ENCODE measurements around the gene FNDC1. TPM values are rescaled to one million over a fixed set of nuclear protein-coding genes. Genes with fewer than 3 reads are reported as not detected.
A peak's percentile ranks its signal among the peaks of the same experiment; 100 is the strongest.
"Not testable (repeated sequence)": the region's sequence is repeated elsewhere in the genome, so short reads cannot be mapped to it uniquely, and the experiment has no call there.

The FNDC1 gene
- total RNA-seq, 1 donor from 2014 or later = 1.9 TPM

DNA sequence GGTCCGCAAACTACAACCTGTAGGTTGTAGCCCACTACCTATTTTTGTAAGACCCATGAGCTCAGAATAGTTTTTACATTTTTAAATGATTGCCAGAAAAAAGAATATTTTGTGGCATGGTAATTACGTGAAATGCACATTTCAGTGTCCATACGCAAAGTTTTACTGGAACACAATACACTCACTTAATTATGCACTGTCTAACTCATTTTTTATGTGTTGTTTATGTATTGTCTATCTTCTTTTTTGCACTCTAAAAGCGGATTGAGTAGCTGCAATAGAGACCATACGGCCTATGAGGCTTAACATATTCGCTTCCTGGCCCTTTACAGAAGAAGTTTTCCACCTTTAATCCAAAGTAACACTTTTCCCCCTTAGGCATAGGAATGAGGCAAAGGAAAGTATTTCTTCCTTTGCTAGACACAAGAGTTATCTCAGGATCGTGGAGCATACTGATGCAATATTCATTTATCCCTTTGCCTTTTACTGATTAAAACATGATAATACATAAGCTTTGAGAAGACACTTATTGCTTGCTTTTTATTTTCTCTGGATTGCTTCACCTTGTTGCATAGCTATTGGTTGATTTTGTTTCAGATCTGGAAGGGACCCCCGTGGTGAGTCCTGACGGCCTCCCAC is 69.8 kb downstream of the FNDC1 start:
- ATAC-seq = no peak
- intact Hi-C loops (cut with micrococcal nuclease) = no loop called here
- DNase-seq = no peak

DNA sequence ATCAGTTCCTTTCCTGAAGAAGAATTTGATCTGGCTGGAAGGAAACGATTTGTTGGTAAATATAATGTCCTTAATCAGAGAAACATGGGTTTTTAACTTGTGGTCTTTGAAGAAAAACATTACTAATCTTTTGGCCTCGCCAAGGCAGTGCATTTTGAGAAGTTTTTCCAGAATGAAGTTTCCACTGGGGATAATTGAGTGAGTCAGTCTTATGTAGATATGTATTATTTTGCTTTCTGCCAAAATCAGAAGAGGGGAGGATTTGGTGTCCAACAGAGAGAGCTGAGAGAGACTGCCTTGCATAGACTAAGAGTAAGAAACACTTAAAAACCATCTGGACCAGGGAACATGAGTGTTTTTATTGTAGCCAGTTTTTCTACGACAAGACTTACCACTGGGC is 79.9 kb downstream of the FNDC1 start:
- ATAC-seq = peak; percentile 96
- intact Hi-C loops (cut with micrococcal nuclease) = no loop called here
- DNase-seq = no peak

DNA sequence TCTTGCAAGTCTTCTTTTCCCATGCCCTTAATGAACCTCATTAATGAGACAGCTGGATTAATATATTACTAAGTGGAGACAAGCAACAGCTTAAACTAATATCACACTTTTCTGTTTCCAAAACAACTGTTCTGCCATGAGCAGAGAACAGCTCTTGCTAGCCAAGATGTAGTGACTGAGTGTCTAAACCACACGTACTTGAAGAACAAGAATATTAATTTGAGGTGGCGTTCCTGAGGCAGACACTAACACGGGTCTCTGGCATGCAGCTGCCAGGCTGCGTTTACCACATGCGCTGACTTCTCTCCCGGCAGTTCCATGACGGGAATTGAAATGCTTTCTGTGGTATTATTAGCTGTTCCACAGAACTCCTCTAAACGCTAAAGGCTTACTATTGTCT is 80.6 kb downstream of the FNDC1 start:
- ATAC-seq (peak; percentile 62), DNase-seq (no peak)
- intact Hi-C loops (cut with micrococcal nuclease) = no loop called here

DNA sequence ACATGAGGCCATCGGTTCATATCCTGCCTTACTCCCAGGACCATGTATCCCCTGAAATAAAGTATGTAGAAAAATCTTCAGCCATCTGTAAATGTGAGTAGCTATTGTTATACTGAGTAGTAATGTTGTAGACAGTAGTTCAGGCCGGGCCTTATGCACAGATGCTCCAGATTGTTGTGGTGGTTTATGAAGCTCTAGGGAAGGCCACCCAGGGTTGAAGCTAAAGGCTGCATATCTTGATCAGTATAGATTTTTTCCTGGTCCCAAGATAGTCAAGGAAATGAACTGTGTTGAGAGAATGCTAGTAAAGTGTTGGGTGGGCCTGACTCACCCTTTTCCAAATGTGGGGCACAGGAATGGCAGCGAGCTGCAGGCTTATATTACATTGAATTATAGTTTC is 81.4 kb downstream of the FNDC1 start:
- ATAC-seq (no peak), DNase-seq (no peak)
- intact Hi-C loops (cut with micrococcal nuclease) = no loop called here

DNA sequence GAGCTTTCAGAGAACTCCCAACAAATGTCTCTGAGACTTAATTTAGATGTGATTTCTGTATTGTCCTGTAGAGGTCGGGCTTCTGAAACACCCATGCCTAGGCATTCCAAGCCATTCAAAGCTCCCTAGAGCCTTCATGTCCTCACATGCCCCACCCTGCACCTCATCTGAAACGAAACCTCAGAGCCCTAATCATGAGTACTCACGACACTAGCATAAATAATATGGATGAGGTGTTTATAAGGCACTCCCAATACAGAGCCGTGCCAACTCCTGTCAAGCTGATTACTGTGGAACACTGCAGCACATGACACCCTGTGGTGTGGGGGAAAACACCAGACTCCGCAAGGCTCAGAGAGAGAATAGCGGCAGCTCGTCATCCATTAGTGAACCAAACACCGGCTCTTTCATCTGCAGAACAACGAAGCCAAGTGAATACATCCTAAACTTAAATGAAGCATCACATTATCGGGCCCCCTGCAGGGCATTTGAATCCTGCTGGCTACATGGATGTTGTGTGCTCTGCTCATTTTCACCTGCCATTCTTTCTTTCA is 83.8 kb downstream of the FNDC1 start:
- ATAC-seq = peak; percentile 41
- intact Hi-C loops (cut with micrococcal nuclease) = no loop called here
- DNase-seq = no peak

DNA sequence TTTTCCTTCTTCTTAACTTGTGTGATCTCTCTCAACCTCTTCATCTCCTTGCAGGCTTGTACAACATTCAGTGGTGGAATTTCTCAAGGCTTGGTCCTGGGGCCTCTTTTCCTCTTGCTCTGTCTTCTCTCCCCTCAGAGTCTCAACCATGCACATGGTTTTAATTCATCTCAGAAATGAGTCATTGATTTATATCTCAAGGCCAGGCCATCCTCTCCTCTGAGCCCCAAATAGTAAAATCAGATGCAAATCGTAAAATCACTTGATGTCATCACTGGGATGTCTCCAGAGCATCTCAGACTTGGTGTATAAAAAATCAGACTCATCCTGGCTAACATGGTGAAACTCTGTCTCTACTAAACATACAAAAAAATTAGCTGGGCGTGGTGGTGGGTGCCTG is 85.0 kb downstream of the FNDC1 start:
- intact Hi-C loops (cut with micrococcal nuclease) = no loop called here
- no peak for ATAC-seq
- DNase-seq = no peak

DNA sequence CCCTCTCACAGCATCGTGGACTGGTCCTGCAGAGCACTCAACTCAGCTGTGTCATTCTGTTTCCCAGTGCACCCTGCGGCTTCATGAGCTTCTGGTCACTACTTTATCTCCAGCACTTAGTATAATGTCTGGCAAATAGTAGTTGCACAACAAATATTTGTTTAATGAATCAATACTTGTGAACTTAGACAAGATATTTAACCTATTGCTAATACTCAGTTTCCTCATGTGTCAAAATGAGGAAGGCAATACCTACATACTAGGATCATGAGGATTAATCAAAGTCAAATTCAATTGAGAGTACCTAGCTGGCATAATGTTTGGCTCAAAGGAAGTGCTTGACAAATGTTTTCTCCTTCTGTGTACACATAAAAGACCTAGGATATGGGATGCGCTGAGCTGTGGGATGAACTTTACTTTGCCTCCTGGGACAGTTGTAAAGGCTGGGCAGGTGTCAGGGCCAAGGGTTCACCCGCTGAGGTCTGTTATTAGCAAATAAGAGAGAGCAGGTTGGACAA is 86.3 kb downstream of the FNDC1 start:
- intact Hi-C loops (cut with micrococcal nuclease) = no loop called here
- DNase-seq = no peak
- no peak for ATAC-seq

DNA sequence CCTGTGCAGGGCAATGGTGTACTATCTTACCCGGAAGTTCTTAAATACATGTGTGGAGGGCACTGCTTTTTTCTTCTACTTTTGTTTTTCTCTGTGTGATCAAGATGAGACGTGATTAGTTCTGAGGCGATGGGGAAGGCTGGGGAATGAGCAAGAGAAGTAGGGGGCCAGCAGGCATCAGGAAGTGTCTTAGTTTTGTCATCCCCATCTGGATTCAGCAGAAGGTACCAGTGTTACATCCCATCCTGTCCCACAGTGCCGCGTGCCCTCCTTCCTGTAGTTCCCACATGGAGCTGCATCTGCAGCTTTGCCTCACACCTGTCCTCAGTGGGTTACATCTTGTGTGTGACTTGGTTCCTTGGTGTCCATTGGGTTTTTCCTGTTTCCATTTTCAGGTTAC is 86.9 kb downstream of the FNDC1 start:
- DNase-seq = no peak
- intact Hi-C loops (cut with micrococcal nuclease) = no loop called here
- ATAC-seq = no peak

DNA sequence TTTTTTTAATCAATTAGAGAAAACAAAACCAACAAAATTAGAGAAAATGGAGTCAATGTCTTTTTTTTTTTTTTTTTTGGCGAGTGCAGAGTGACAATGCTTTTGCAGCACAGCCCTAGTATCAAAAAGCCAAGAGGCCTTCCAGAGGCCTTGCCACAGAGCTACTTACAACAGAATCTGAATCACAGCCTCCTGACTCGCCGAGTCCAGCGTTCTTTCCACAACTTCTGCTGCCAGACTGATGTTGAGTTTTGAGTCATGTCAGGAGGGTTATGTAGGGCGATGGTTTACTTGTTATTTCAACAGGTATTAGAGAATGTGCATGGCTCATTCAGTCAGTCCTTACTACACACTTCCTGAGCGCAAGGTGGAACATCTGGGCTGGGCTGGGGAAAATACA is 88.6 kb downstream of the FNDC1 start:
- intact Hi-C loops (cut with micrococcal nuclease) = no loop called here
- ATAC-seq (no peak), DNase-seq (no peak)

DNA sequence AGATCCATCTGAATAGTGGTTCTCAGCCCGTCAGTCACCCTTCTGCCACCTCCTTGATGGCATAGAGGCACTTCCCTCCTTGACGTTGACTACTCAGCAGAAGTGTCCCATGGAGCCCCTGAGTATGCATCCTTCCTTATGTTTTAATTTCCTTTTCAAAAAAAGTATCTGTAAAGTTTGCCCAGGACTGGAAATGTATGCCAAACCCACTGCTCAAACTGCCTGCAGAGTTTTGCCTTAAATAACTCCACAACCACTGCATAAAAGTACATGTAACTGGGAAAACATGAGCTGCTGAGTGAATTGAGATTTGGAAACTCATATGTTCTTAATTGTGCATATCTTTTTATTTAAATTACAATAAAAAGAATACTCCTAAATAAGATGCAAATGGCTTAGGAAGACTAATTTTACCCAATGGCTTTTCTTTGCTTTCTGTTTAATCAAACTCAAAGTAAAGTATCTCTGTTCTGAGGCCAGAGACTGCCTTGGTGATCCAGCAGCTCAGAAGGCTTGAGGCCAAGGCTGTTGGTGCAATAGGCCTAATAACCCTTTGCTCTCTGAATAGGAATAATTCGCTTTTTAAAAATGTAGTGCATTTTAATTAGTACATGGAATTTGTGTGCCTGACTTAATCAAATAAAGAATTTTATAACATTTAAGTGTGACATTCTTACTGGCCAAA is 90.4 kb downstream of the FNDC1 start:
- no peak for ATAC-seq
- DNase-seq = no peak
- intact Hi-C loops (cut with micrococcal nuclease) = no loop called here

DNA sequence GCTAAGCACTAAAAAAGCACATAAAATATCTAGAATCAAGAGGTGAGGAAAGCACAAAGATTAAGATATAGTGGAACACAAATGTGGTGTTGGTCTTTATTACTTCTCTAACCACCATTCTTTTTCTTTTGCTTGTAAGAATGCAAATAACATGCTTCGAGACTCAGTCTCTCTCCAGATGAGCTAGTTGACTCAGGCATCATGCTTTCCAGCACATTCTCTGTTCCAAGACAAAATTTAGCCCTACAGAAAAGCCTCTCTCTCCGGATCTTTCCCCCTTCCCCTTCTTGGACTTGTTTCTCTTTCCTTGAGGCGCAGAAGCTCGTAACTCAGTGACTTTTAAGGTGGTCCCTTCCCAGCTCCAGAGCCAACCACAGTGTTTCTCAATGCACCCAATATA is 91.0 kb downstream of the FNDC1 start:
- DNase-seq (no peak), ATAC-seq (no peak)
- intact Hi-C loops (cut with micrococcal nuclease) = no loop called here

DNA sequence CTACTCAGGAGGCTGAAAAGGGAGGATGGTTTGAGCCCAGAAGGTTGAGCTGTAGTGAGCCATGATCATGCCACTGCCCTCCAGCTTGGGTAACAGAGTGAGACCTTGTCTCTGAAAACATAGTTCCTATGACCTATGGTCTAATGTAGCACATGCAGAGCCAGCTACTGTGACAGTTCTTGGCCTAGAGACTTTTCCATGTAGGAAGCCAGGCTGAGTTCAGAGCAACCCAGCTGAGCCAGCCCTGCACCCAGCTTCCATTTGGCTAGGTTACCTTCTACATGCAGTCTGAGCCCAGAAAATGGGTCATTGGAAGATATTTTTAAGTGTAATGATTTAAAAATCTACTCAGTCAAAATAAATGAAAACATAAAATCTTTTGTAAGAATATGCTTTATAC is 92.8 kb downstream of the FNDC1 start:
- DNase-seq (no peak), ATAC-seq (peak; percentile 28)
- intact Hi-C loops (cut with micrococcal nuclease) = no loop called here

DNA sequence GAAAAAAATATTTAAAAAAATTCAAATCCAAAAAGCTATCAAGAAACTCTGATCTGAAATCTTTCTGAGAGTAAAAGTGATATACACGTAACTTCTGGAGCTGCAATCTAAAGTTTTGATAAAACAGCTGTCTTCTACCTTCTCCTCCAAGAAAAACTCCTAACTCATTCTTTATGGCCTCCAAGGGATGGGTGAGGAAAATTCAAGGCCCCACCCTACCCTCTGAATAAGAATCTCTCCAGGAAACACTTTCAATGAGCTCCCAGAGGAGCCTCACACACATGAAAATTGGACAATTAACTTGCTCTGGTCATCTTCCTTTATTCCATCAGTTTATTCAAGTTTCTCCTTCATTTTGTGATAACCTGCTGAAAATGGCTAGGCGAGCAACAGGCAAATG is 93.4 kb downstream of the FNDC1 start:
- intact Hi-C loops (cut with micrococcal nuclease) = no loop called here
- ATAC-seq = no peak
- no peak for DNase-seq

DNA sequence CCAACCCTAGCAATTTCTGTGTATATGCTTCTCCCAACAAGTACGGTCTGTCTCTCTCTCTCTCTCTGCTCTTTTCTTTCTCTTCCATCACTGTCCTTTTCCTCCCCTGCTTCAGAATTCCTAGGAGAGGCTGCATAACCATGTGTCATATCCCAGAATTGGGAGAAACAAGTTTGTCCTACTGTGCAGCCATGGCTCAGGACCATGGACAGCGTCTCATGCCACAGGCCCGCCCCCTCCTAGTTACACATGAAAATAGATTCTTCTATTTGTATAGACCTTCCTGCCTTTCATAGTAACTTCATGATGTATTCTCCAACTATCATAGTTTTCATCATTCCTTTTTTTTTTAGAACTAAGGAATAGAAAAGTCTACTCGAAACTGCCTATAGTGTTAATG is 98.0 kb downstream of the FNDC1 start:
- ATAC-seq (no peak), DNase-seq (no peak)
- intact Hi-C loops (cut with micrococcal nuclease) = no loop called here

DNA sequence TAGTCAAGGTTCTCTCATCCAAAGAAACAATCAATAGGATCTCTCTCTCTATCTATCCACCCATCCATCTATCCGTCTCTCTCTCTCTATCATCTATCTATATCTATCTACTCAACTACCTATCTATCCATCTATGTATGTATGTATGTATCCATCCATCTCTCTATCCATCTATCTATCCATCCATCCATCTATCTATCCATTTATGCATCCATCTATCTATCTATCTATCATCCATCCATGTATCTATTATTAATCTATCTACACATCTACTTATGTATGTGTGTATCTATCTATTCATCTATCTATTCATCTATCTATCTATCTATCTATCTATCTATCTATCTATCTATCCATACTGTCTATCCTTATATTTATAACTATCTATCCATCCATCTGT is 99.3 kb downstream of the FNDC1 start:
- ATAC-seq = no peak
- DNase-seq = no peak
- intact Hi-C loops (cut with micrococcal nuclease) = no loop called here

DNA sequence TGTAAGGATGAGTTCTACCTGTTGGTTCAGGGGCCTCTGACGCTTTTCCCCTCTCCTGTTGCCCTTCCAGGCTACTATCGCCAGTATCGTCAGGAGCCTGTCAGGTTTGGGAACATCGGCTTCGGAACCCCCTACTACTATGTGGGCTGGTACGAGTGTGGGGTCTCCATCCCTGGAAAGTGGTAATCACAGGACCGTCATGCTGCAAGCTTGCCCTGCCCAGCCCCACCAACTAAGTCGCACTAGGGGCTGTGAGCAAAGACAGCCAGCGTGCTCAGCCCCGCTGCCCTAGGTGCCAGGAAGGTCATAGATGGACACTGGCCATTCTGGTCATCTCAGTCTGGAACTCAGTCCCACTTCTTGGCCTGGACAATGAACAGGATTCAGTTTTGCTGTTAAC is 102.1 kb downstream of the FNDC1 start:
- intact Hi-C loops (cut with micrococcal nuclease) = no loop called here
- DNase-seq (no peak), ATAC-seq (no peak)

DNA sequence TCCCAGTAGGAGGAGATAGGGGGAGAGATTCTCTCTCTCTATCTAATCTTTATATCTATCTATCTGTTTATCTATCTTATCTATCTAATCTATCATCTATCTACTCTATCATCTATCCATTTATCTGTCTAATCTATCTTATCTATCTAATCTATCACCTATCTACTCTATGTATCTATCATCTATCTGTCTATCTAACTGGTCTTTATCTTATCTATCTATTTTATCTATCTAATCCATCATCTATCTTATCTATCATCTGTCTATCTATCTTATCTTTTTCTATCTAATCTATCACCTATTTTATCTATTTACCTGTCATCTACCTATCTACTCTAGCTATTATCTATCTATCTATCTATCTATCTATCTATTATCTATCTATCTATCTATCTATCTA is 109.4 kb downstream of the FNDC1 start:
- DNase-seq = no peak
- intact Hi-C loops (cut with micrococcal nuclease) = no loop called here
- ATAC-seq = no peak

DNA sequence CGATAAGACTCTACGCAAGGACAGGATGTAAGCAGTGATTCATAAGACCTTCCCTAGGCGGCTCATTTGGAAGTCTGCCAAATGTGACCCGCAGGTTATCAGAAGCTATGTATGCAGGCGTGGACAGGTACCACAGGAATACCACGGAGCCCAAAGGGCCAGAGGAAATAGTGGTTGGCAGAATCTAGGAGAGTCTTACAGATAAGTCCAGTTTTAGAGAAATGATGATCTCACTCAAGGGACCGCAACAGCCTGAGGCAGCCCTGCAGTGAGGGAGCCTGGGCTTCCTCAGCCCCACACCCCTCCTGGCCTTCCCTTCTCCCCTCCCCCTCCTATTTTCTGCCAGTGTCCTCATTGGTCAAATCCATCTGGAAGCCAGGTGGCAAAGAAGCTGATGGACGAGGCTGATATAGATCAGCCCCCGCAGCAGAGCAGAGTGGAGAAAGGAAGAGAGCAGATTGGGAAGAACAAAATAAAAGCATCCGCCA is 110.6 kb downstream of the FNDC1 start:
- intact Hi-C loops (cut with micrococcal nuclease) = no loop called here
- DNase-seq = no peak
- peak; percentile 19 for ATAC-seq

DNA sequence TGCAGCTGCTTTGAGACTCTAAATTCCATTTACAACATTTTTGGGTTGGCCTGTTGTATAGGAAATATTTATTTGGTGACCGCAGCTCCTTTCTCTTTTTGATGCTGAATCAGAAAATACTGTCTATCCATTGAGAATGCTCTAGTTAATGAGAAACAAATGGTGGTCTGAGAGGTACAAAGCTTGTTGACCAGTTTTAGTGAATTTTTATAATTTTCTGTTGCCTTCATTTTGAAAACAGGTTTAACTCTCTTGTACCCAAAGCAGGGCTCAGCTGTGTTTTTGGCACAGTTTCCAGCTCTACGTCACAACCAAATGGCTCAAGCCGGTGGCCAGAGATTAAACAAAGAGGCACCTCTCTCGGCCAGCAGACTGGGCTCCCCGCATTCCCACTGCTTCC is 113.2 kb downstream of the FNDC1 start:
- DNase-seq = no peak
- no peak for ATAC-seq
- intact Hi-C loops (cut with micrococcal nuclease) = no loop called here

DNA sequence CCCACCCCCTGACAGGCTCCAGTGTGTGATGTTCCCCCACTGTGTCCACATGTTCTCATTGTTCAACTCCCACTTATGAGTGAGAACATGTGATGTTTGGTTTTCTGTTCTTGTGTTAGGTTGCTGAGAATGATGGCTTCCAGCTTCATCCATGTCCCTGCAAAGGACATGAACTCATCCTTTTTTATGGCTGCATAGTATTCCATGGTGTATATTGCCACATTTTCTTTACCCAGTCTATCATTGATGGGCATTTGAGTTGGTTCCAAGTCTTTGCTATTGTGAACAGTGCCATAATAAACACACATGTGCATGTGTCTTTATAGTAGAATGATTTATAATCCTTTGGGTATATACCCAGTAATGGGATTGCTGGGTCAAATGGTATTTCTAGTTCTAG is 115.5 kb downstream of the FNDC1 start:
- DNase-seq; intact Hi-C loops (cut with micrococcal nuclease); ATAC-seq: not testable (repeated sequence)

DNA sequence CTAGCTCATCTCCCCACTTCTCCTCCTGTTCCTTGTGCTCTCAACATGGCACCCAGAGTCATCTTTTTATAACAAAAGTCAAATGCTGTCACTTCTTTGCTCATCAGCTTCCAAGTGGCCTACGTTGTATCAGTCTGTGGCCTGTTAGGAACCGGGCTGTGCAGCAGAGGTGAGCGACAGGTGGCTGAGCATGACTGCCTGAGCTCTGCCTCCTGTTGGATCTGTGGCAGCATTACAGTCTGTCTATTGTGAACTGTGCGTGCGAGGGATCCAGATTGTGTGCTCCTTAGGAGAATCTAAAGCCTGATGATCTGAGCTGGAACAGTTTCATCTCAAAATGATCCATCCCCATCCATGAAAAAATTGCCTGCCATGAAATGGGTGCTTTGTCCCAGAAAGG is 129.6 kb downstream of the FNDC1 start:
- no peak for DNase-seq
- intact Hi-C loops (cut with micrococcal nuclease) = no loop called here
- ATAC-seq = no peak

Data from left ventricle myocardium superior (tissue), 1 donor.